Astrocyte (in vitro differentiated cells and primary cell): ENCODE results near the gene MFNG. TPM values are rescaled to one million over a fixed set of nuclear protein-coding genes. Genes with fewer than 3 reads are reported as not detected.

Experiments
- DNase-seq: peaks from one replicate; pipeline ENCODE4 v3.0.0-alpha.2; 2010; ENCODE audit warnings: low read depth
- FAIRE-seq: peaks from 2 replicates; lab custom pipeline; 2011; peaks lifted over from hg19 to GRCh38; lab: Jason Lieb, UNC
- H2AFZ ChIP-seq: 2 replicates; pipeline ENCODE4 v1.6.0; 2012; ENCODE audit warnings: low read depth, low read length, inconsistent platforms
- H3K27ac ChIP-seq: 2 replicates; pipeline ENCODE4 v1.5.1; 2011; ENCODE audit warnings: low read depth, low read length, inconsistent platforms
- H3K27me3 ChIP-seq: 2 replicates; pipeline ENCODE4 v1.6.0; 2011; ENCODE audit warnings: low read length, inconsistent platforms; ENCODE audit not compliant: insufficient read depth
- H3K36me3 ChIP-seq: 2 replicates; pipeline ENCODE4 v1.5.1; 2011; ENCODE audit warnings: low read length, inconsistent platforms; ENCODE audit not compliant: insufficient read depth
- H3K4me1 ChIP-seq: 2 replicates; pipeline ENCODE4 v1.5.1; 2011; ENCODE audit warnings: low read length, inconsistent platforms; ENCODE audit not compliant: insufficient read depth
- H3K4me2 ChIP-seq: 2 replicates; pipeline ENCODE4 v1.6.0; 2012; ENCODE audit warnings: low read length, inconsistent platforms
- H3K4me3 ChIP-seq: 2 replicates; pipeline ENCODE4 v1.5.1; 2011; ENCODE audit warnings: low read depth, mild to moderate bottlenecking, low read length, inconsistent platforms; ENCODE audit not compliant: insufficient read depth
- H3K79me2 ChIP-seq: 2 replicates; pipeline ENCODE4 v1.6.0; 2012; ENCODE audit warnings: mild to moderate bottlenecking, low read length, inconsistent platforms; ENCODE audit not compliant: insufficient read depth
- H3K9ac ChIP-seq: 2 replicates; pipeline ENCODE4 v1.6.0; 2012; ENCODE audit warnings: mild to moderate bottlenecking, low read length, inconsistent platforms
- H3K9me3 ChIP-seq: 2 replicates; pipeline ENCODE4 v1.5.1; 2012; ENCODE audit warnings: low read depth, mild to moderate bottlenecking, low read length, inconsistent platforms; ENCODE audit not compliant: insufficient read depth
- H4K20me1 ChIP-seq: 2 replicates; pipeline ENCODE4 v1.6.0; 2012; ENCODE audit warnings: low read length, inconsistent platforms; ENCODE audit not compliant: insufficient read depth
- H3K27ac Mint-ChIP-seq: one replicate; pipeline ENCODE4 v1.8.0; 2021; ENCODE audit warnings: mild to moderate bottlenecking, mixed read lengths; ENCODE audit not compliant: unreplicated experiment
- H3K27me3 Mint-ChIP-seq: one replicate; pipeline ENCODE4 v1.8.0; 2021; ENCODE audit warnings: low read depth, mixed read lengths; ENCODE audit not compliant: unreplicated experiment
- H3K36me3 Mint-ChIP-seq: one replicate; pipeline ENCODE4 v1.8.0; 2021; ENCODE audit warnings: low read depth, mixed read lengths; ENCODE audit not compliant: unreplicated experiment
- H3K4me1 Mint-ChIP-seq: one replicate; pipeline ENCODE4 v1.8.0; 2021; ENCODE audit warnings: low read depth, mixed read lengths; ENCODE audit not compliant: unreplicated experiment
- H3K4me3 Mint-ChIP-seq: one replicate; pipeline ENCODE4 v1.8.0; 2021; ENCODE audit warnings: mild to moderate bottlenecking, moderate library complexity, mixed read lengths; ENCODE audit not compliant: unreplicated experiment
- H3K9me3 Mint-ChIP-seq: one replicate; pipeline ENCODE4 v1.8.0; 2021; ENCODE audit warnings: mild to moderate bottlenecking, mixed read lengths; ENCODE audit not compliant: unreplicated experiment
- CTCF ChIP-seq: IDR thresholded peaks from 2 replicates; pipeline ENCODE4 v1.5.1; 2011; ENCODE audit warnings: low read depth, mild to moderate bottlenecking, inconsistent platforms, low read length, moderate library complexity; ENCODE audit not compliant: insufficient read depth
- EZH2 ChIP-seq: IDR thresholded peaks from 2 replicates; pipeline ENCODE4 v1.6.1; 2012; ENCODE audit warnings: mild to moderate bottlenecking, low read length, inconsistent platforms; ENCODE audit not compliant: insufficient read depth
- total RNA-seq: library from RNA; stranded (reverse); gene quantifications from 2 replicates; pipeline ENCODE4 v1.2.1, GENCODE V29; 2021

Gene MFNG
- total RNA-seq, 1 donor from 2014 or later = 1.4 TPM

- Histone ChIP-seq H2AFZ (no peak overlapping the region), H3K79me2 (peaks cover 7% of the 10 kb centered on the region), H3K36me3 (peaks cover 16% of the 10 kb centered on the region), H3K27me3 (no peaks in the 10 kb centered on the region), H3K27ac (no peak overlapping the region), H3K9me3 (no peaks in the 10 kb centered on the region), H3K4me2 (no peak overlapping the region), H3K4me1 (peaks cover 23% of the 10 kb centered on the region), H3K4me3 (no peak overlapping the region), H4K20me1 (peaks cover 28% of the 10 kb centered on the region), H3K9ac (no peak overlapping the region)
- Mint-ChIP-seq H3K36me3 (peaks cover 21% of the 10 kb centered on the region), H3K9me3 (no peaks in the 10 kb centered on the region), H3K27me3 (peaks cover 7% of the 10 kb centered on the region), H3K27ac (no peak overlapping the region), H3K4me3 (no peak overlapping the region), H3K4me1 (peaks cover 23% of the 10 kb centered on the region)
- DNase-seq (no peak), FAIRE-seq (no peak)
- TF ChIP-seq EZH2 (no peak), CTCF (no peak)
These were observed 19.8 kb upstream of the MFNG start for GRCh38 chr22:37505989-37506388.

- no peak overlapping the region for H3K4me2 ChIP-seq
- no peak overlapping the region for H3K9ac ChIP-seq
- no peaks in the 10 kb centered on the region for H3K27me3 ChIP-seq
- Mint-ChIP-seq H3K27ac (no peak overlapping the region), H3K9me3 (no peaks in the 10 kb centered on the region), H3K4me1 (peaks cover 26% of the 10 kb centered on the region), H3K36me3 (peaks cover 20% of the 10 kb centered on the region), H3K4me3 (no peak overlapping the region), H3K27me3 (peaks cover 7% of the 10 kb centered on the region)
- H3K4me3 ChIP-seq = no peak overlapping the region
- no peak overlapping the region for H3K27ac ChIP-seq
- H3K79me2 ChIP-seq = peaks cover 6% of the 10 kb centered on the region
- no peak overlapping the region for H2AFZ ChIP-seq
- TF ChIP-seq CTCF = no peak
- no peak for TF ChIP-seq EZH2
- H3K9me3 ChIP-seq = no peaks in the 10 kb centered on the region
- peaks cover 17% of the 10 kb centered on the region for H3K36me3 ChIP-seq
- no peak for FAIRE-seq
- no peak for DNase-seq
- H3K4me1 ChIP-seq = peaks cover 24% of the 10 kb centered on the region
- H4K20me1 ChIP-seq = peaks cover 27% of the 10 kb centered on the region
These were observed 19.4 kb upstream of the MFNG start for GRCh38 chr22:37505565-37505964.

- Histone ChIP-seq H4K20me1 (peaks cover 21% of the 10 kb centered on the region), H3K9ac (no peak overlapping the region), H3K4me3 (no peak overlapping the region), H3K4me1 (peaks cover 24% of the 10 kb centered on the region), H3K4me2 (no peak overlapping the region), H3K27me3 (no peaks in the 10 kb centered on the region), H3K9me3 (no peaks in the 10 kb centered on the region), H3K79me2 (peaks cover under 1% of the 10 kb centered on the region), H3K36me3 (peaks cover 19% of the 10 kb centered on the region), H2AFZ (no peak overlapping the region), H3K27ac (no peak overlapping the region)
- Mint-ChIP-seq H3K9me3 (no peaks in the 10 kb centered on the region), H3K36me3 (peaks cover 20% of the 10 kb centered on the region), H3K27ac (no peak overlapping the region), H3K4me3 (no peak overlapping the region), H3K27me3 (peaks cover 7% of the 10 kb centered on the region), H3K4me1 (peaks cover 23% of the 10 kb centered on the region)
- FAIRE-seq (no peak), DNase-seq (no peak)
- TF ChIP-seq CTCF = no peak
- TF ChIP-seq EZH2 = no peak
These were observed 18.8 kb upstream of the MFNG start for GRCh38 chr22:37504964-37505363.
